ENCODE results near the gene TFCP2L1.

Gene TFCP2L1

DNA sequence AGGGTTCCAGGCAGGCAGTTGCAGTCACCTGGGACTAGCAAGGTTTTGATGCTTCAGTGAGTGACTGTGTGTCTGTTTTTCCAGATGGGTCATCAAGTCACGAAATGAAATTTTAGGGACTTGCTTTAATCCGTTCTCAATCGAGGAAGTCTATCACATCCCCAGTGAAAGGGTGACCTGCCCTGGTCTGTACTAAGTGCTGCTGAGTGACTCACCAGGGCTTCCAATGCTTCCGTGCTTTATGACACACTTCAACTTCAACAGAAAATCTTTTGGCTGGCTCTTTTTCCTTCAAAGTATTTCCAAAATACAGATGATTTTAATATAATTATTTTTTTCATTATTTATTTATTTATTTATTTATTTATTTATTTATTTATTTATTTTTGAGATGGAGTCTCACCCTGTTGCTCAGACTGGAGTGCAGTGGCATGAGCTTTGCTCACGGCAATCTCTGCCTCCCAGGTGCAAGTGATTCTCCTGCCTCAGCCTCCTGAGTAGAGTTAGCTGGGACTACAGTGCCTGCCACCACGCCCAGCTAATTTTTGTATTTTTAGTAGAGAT lies 18.4 kb downstream of the TFCP2L1 start:
- DNase-seq, result no peak

DNA sequence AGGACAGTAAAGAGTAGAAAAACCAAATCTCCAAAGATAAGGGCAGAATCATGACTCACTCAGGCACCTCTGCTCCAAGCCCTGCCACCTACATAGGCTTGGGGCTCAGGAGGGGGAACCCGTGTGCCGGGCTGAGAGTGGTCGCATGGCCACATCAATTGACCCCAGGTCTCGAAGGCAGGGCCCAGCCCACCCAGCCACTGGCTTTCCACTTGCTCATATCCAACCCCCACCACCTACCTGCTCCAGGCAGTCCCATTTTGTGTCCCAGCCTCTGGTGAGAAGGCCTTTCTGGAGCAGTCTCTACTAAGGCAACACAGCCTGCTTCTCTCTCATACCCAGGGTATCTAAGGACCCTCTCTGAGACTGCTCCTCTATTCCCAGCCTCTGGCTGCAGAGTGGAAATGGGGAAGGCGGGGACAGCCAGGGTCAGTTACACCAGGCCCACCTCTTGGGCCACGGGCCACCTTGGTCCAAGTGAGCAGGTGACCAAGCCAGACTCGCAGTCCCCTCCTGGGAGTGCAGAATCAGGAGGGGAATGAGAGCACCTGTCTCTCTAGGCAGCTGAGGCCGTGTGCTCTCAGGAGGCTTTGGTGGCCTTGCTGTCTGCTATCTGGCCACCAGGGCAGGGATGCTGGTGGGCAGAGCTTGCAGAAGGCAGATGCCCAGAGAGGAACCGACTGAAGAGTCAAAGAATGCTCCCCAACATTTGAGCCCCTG lies 20.8 kb downstream of the TFCP2L1 start:
- DNase-seq, result no peak

DNA sequence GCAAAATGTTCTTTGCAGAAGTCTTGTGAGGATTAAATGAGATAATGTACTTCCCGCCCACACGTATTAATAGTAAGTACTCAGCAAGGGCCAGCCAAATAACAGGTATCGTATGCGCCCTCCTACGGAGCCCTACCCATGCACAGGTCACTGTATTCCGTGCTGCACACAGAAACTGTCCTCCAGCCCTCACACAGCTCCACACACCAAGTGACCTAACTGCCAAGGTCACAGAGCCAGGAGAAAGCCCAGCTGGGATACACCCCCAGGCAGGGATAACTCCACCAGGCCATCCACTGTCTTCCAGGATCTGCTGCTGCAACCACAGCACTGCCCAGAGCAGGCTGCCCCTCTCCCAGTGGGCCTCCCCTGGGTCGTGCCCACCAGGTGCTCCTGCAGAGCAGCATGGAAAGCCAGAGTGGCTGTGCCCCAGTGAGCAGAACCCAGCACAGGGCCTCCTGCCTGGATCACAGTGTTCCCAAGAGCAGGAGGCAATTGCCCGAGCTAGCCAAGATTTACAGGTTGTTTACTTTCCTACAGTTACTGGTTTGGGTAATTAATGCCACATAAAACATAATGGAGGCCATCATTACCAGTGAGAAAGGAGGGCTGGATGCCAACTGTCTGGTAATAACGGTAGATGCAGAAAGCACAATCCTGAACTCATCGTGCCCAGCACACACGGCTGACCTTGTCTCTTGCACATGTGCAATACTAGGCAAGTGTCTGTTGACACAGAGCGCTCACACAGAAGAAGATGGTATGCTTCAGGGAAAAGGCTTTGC lies 24.4 kb downstream of the TFCP2L1 start:
- DNase-seq, result no peak

DNA sequence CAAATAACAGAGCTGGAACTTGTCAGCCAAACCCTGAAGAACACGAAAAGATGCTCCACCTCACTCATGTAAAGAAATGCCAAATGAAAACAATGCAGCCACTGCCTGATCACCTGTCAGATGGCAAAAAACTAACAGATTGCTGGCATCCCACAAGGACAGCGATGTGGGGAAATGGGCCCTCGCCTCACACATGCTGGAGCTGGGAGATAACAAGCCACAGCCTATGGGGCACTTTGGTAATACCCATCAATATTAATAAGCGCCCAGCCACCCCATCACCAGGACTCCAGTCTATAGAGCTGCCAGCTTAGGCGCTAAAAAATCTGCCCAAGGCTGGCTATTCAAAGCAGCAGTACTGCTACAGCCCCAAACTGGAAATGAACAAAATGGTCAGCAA lies 27.0 kb downstream of the TFCP2L1 start:
- no peak for DNase-seq

DNA sequence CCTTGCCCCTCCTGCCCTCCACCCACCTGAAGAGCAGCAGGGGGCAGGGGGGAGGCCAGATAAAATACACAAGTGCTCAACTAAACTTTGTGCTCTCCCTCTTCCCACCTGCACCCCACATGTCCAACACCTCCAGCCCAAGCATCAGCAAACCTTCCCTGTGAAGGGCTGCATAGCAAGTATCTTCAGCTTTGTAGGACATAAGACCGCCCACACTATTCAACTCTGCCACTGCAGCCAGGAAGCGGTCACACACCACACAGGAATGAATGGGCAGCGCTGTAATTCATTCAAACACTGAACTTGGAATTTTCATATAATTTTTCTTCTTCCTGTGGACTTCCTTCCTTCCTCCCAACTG lies 27.5 kb downstream of the TFCP2L1 start:
- DNase-seq, result no peak

DNA sequence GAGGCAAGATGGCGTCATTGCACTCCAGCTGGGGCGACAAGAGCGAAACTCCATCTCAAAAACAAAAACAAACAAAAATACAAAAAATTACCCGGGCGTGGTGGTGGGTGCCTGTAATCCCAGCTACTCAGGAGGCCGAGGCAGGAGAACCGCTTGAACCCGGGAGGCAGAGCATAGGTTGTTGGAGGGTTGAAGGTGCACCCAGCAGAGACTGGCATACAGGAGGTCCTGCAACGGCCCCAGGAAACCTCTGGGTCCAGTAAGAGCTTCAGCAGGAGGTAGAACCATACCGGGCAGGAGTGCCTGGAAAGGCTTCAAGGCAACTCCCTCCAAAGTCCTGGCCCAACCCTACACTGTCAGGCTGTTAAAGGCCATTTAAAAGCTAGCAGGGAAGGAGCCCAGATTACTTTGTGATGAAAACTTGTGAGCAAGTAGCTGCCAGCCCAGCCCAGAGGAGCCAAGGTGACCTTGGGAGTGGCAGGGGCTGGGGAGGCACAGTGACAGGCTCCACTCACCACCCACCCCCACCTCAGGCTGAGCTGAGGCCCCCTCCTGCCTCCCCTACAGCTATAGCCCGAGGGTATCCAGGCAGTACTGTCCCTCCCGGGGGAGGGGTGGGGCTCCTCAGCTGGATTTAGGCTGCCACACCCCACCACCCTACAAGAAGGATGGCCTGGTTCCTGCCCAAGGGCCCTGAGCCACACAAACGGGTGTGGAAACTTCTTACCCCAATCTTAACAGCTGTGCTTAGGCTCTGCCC lies 28.1 kb downstream of the TFCP2L1 start:
- no peak for DNase-seq

DNA sequence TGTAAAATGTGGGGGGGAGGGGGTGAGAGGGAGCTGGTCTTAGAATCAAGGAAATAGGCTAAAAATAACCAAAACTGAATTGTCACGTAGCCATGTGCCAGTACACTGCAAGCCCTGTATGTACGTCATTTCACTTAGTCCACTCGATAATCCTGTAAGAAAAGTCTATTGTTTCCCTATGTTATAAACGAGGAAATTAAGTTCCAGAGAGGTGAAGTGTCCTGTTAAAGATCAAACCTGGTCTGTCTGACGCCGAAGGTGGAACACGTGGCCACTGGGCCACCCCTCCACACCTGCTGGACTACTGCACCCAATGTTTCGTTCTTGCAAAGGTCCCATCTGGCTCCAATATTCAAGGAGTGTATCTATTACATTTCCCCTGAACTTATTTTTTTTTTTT lies 29.6 kb downstream of the TFCP2L1 start:
- DNase-seq, result no peak

DNA sequence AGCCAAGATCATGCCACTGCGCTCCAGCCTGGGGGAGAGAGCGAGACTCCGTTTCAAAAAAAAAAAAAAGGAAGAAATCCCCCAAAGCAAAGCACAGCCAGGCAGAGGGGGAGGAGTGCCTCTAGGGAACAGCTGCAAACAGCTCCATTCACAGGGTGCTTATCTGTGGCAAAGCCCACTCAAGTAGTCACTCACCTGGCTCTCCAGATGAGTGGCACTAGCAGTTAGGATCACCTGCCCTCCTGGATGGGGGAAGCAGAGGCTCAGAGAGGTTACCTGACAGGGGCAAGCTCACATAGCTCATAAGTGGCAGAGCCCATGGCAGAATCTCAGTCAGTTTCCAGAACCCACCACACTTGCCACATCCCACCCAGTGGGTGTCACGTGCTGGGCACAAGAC lies 30.3 kb downstream of the TFCP2L1 start:
- no peak for DNase-seq

DNA sequence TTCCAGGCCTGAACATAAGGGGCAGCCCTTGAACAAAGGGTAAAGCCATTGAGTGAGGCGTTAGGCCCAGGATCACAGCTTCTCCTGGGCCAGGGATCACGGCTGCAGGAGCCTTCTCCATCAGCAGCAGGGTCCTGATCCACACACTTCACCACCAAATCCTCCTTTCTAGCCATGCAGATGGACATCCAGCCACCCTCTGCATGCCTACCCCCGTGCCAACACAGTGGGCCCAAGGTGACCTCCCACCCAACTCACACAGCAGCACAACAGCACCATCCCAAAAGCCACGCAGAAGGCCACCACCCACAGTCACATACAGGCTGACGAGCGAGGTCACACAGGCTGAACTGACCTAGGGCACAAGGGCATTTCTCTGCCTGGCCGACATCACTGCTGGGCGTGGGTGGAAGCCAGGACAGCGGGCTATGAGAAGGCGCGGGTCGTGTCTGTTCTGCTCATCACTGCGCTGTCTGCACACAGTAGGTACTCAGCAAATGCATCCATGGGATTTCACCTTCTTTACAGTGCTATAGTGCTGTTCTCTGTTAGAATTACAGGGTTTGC lies 31.2 kb downstream of the TFCP2L1 start:
- DNase-seq, result no peak

DNA sequence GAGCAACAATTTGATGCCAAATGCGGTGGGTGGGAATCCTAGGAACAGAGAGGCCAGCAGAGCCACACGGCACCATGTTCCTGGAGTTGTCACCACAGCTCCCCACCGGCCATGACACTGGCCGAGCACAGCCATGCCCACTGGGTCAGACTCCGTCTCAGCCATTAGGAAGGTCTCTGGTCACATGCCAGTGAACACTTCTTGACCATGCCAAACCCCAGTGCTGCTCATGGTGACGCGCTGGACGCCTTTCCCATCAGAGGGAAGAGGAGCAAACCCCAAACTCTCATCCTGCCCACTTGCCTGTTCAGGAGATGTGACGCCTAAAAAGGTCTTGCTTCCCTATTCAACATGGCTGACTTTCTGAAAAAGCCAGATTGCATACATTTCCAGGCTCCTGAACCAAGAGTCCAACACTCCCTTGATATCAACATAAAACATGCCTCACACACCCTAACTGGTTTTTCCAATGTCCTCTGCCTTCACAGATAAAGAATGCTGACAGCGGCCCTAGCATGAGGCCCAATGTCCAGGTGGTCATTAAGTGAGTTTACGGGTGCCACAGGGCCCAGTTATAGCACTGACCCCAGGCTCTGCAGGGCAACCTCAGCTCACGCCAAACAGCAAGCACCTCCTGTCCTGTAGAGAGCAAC lies 31.9 kb downstream of the TFCP2L1 start:
- no peak for DNase-seq

DNA sequence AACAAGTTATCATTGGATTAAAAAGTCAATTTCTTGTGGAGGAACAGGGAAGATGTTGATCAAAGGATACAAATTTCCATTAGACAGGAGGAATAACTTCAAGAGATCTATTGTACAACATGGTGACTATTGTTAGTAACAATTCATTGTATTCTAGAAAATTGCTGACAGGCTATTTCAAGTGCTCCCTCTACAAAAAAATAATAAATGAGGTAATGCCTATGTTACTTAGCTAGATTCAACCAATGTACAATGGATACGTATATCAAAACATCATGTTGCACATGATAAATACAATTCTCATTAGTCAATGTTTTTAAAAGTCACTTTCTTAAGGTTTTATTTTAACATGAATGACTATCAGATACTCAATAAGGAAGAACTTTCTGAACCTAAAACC lies 33.5 kb downstream of the TFCP2L1 start:
- DNase-seq, result no peak

DNA sequence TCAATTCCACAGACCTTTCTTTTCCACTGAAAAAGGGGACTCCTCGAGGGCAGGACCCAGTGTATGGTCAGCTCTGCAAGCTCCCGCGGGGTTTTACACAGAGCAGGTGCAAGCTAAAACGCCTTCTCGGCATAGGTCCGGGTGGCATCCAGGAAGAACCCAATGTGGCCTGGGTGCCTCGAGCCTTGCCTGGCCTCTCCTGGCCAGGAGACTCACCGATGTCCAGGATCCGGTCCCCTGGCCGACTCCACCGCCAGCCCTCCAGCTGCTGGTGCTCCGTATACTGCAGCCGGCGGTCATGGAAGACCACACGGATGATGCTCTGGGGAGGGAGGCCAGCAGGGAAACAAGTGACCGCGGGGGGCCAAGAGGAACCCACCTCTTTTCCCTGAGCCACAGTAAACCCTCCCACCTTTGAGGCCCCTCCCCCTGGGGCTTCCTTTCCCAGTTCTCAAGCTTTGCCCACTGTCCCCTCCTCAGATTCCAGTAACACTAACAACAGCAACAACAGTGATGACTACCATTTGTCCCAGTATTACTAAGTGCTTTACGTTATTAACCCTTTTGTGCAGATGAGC lies 36.1 kb downstream of the TFCP2L1 start:
- DNase-seq, result no peak

DNA sequence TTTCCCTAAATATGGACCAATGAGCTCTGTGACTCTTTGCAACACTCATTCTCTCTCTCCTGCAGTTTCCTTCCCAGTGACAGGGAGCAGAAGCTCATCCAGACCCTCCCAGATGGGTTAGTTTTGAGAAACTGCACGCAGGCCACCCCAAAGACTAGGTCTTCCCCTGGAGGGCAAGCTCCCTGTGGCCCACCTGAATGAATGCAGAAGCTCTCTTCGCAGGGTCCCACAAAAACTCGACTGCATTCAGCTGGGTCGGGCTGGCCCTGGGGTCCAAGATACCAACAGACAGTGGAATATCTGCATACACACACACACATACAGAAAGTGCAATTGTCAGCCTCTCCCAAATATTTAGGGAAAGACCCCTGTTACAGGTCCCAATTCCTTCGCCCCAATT lies 37.0 kb downstream of the TFCP2L1 start:
- DNase-seq, result no peak

DNA sequence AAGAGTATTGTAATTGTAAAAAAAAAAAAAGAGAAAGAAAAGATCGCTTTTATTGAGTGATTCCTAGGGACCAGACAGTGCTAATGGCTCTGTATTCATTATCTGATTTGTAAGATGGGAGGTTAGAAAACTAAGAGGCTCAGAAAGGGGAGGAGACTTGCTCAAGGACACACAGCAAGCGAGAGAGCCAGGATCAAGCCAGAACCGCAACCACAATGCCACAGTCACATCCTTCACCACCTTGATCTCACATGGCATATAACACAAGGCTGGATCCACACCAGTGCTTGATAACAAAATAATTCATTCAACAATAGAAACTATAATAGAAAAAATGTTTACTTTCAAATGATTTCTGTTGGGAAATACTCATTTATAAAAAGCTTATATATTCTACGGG lies 37.5 kb downstream of the TFCP2L1 start:
- no peak for DNase-seq

DNA sequence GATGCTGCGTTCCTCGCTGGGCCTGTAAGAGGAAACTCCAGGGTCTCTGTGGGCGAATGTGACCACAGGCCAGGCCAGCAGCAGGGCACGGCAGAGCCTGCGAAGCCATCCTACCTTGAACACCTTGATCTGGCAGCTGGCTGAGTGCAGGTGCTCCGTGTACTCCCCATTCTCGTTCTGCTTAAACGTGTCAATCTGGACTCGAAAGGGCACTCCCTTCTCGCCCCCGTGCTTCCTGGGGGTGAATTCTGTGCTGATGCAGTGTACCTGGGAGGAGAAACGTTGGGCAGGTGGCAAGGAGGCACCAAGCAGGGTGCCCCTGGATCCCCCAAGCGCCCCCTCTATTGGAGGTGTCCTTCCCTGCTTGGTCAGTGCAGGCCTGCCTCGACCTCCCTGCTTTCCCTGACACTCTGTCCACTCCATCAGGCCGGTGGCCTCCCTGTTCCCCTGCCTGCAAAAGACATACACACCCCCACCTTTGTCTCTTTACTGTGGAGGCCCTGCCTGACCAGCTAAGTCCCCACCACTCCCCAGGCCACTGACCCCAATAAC lies 38.2 kb downstream of the TFCP2L1 start:
- no peak for DNase-seq

DNA sequence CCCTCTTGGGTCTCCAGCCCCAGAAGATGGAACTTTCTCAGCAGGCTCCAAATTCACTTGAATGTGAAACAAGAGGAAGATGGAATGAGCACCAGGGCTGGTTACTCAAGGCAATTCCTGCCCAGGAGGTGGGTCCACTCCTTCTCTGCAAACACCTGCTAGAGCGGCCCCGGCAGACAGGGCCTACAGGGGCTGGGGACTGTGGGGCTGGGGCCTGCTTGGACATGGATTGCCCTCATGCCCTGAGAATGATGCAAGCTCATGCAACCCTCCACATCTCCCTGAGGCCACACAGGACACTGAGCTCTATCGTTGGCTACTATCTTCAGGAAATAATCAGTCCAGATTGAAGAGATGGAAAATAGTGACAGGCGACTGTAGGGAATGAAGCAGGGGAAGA lies 39.1 kb downstream of the TFCP2L1 start:
- no peak for DNase-seq

DNA sequence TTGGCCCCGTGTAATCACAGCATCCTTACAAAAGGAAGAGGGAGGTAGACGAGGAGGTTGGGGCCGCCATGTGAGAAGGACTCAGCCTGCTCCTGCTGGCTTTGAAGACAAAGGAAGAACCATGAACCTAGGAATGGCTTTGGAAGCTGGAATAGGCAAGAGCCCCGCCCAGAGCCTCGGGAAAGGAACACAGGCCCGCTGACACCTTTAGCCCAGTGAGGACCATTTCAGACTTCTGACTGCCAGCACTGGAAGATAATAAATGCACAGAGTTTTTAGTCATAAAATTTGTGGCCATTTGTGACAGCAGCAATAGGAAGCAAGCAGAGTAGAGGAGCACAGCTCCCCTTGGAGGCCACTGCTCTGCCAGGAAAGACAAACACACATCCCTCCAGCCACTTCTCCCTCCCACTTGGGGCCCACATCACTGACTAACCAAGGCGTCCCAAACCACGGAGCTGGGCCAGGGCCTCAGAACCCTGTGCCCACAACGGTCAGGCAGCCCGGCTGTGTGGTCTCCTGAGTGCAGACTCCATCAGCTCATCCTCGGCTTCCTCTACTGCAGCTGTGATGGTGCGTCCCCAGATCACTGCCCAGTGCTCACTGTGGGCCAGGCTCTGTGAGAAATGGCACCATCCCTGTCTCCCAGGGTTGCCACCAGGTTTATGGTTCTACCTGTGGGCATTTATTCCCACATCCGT lies 39.7 kb downstream of the TFCP2L1 start:
- no peak for DNase-seq

DNA sequence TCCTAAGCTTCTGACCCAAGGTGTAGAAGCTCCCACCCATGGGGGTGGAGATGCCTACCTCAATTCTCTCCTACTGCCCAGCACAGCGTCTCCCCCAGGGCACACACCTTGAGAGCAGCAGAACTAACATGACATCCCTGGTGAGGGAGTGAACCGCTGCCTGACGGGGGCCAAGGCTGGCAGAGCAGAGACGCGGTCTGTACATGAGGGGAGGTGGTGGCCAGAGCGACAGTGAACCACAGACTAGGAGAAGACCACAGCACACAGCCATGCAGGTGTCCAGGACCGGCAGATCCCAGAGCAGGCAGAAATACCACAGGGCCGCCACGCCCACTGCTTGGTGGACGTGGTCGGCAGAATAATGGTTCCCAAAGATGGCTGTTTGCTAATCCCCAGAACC lies 40.4 kb downstream of the TFCP2L1 start:
- no peak for DNase-seq

DNA sequence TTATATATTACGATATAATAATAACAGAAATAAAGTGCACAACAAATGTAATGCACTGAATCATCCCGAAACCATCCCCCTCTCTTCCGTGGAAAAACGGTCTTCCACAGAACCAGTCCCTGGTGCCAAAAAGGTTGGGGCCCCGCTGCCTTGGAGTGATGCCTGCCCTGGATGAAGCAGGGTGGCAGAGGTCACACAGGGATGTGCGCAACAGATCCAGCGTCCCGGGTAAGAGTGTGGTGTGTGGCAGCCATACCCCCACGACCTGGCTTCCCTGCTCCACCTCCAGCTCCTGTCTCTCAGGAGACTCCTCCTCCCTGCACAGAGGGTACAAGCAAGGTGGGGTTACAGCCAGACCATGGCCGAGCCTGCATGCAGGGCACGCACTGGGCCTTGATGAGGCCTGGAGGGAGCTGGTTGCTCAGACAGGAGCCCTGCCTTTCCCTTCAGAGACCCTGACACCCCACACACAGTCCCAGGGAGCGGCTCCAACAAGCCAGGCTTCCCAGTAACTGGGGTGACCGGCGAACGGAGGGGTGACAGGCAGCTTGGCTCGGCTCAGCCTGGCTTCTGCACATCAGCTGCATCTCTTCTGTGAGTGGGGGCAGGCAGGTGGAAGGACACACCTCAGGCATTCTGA lies 41.1 kb downstream of the TFCP2L1 start:
- DNase-seq, result no peak

DNA sequence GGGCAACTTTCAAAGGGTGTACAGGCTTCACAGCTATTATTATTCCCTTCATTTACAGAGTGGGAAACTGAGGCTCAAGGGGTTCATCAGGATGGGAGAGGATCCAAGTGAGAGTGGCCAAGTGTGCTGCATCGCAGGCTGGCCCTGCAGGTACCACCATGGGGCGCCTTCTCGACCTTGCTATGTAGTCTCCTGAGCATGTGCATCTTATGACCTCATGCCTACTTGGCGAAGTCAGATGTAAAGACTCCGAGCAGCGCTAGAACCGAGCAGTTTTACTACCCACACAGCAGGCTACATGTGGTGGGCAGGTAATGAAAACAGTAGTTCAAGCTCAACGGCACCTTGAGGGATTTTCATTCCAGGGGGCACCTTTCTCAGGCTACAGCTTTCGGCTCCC lies 42.0 kb downstream of the TFCP2L1 start:
- DNase-seq, result no peak

All from CD4-positive, alpha-beta T cell treated with Interleukin-17A for 4 hours (primary cell).